Activated naive CD4-positive, alpha-beta T cell treated with anti-CD3 and anti-CD28 coated beads, Interleukin-2, amount 50 U/mL, for 16 hours (primary cell): ENCODE data around the gene MCF2L.

Experiments used
- DNase-seq: peaks from one replicate; pipeline ENCODE4 v3.0.0-alpha.2; 2020

Gene MCF2L

GRCh38 chr13:112963641-112964040, 5.4 kb upstream of the MCF2L start:
- no peak for DNase-seq

- peak; percentile 10 for DNase-seq
These were observed 4.0 kb upstream of the MCF2L start for GRCh38 chr13:112964971-112965492.

GRCh38 chr13:112965573-112966115, 3.4 kb upstream of the MCF2L start:
- DNase-seq = peak; percentile 7

DNA sequence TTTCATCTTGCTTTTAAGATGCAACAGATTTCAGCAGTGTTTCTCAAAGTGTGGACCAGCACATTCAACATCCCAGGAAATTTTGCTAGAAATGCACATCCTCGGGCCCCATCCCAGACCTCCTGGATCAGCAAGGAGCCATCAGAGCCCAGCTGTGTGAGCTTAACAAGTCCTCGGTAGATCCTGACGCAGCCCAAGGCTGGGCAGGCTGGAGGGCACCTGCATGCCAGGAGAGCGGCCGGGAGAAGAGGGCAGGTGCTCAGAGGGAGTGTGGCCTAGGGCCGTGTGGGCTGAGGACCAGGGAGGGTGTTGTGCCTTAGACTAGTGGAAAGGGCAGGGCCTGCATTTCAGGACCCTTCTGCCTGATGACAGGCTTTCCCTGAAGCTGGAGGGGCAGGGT, 2.2 kb upstream of the MCF2L start:
- DNase-seq = no peak

GRCh38 chr13:112967686-112968379, 1.2 kb upstream of the MCF2L start:
- DNase-seq = no peak

DNA sequence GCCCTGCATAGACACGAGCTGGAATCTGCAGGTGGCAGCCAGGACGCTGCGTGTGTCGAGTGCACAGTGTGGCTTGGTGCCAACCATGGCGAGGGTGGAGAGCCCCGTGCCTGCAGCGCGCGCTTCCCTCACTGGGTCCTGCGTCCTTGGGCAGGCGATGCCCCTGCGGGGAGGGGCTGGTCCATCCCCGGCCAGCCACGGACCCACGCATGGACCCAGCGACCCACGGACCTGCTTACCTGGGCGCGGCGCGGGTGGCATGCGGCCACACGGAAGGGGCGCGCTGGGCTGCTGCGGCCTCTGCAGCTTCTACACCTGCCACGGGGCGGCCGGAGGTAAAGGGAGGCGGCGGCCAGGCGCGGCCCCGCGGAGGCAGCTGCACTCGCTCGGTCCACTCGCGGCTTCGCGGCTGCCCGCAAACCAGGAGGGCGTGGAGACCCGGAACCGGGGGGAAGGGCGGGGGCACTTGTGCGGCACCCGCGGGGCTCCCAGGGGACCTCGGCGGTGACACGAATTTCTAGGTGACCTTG, 569 bp upstream of the MCF2L start:
- peak; percentile 54 for DNase-seq

GRCh38 chr13:112969692-112970338, 801 bp downstream of the MCF2L start:
- DNase-seq = no peak

DNA sequence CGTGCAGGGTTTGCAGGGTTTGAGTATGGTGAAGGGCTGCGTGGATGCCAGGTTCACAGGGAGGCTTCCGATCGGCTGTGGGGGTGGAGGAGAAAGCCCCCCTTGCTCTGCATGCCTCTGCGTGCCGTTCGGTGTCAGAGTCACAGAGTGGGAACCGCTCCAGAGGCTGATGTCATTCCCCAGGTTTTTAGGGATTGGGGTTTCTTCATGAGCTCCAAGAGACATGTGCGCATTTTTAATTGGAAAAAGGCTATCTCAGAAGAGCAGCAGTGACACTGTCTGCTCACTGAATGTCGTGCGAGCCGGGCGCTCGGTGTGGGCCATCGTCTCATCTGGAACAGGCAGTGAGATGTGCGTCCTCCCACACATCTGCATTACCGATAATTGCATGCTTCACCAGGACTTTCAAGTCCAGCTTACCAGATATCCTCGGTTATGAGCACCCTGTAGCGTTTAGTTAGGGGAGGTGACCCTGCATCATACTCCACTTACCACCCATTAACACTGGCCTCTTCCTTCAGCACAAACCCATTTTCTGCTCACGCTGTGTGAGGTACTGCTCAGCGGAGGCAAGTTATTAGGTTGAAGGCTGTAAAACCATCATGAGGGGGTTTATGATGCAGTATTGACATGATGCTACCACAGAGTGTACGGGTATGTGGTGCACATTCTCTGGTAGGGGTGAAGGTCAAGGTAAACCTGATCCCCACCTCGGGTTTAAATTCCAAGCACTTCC, 1.7 kb downstream of the MCF2L start:
- DNase-seq = no peak

DNA sequence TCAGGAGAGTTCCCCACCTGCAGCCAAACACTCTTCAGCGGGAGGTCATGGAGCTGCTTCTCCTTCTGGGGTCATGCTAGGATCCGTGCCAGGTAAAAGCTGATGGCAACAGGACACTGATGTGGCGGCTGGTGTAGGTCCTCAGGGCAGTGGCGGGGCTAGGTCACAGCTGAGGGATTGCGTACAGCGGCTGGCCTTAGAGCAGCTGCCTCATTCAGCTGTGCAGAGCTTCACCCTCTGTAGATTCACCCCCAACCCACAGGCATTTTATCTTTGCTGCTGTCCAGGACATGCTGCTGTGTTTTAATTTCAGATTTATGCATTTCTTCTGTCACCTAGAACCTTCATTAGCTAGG, 2.3 kb downstream of the MCF2L start:
- DNase-seq = no peak

- no peak for DNase-seq
These were observed 3.2 kb downstream of the MCF2L start for GRCh38 chr13:112972258-112972657.

- DNase-seq = no peak
These were observed 4.0 kb downstream of the MCF2L start for GRCh38 chr13:112972867-112973576.

DNA sequence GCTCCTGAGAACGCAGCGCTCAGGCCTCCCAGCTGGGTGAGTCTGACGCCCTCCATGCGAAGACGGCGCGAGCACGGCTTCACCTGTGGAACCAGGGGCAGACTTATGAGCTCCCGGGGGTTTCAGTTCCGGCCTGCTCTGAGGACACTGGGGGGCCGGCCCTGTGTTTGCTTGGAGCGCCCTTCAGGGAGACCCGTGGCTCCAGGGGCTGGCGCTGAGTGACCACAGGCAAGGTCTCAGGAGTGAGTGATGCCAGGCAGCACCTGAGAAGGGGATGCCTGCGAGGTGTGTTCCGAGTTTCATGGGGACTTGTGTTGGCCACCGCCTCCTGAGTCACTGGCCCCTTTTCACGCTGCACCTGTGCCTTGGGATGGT, 4.5 kb downstream of the MCF2L start:
- DNase-seq = no peak

DNA sequence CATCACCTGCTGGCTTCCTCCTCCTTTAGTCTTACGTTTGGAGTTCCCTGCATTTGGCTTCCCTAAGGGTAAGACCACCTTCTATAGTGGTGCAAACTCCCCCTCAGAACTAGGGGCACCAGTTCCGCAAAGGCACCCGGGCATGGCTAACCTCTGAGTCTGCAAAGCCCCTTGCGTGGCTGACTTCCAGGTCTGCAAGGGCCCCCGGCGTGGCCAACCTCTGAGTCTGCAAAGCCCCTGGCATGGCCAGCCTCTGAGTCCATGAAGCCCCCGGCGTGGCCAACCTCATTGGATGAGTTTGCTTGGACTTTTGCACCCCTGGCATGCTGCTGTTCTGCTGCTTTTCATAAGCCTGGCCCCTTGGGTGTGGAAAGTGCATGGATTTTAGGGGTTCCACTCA, 5.1 kb downstream of the MCF2L start:
- no peak for DNase-seq

- DNase-seq = no peak
These were observed 5.7 kb downstream of the MCF2L start for GRCh38 chr13:112974671-112975070.

GRCh38 chr13:112975401-112975939, 6.5 kb downstream of the MCF2L start:
- DNase-seq = no peak

GRCh38 chr13:112976526-112976925, 7.5 kb downstream of the MCF2L start:
- no peak for DNase-seq

GRCh38 chr13:112977091-112977490, 8.1 kb downstream of the MCF2L start:
- no peak for DNase-seq

- DNase-seq = no peak
These were observed 8.5 kb downstream of the MCF2L start for GRCh38 chr13:112977525-112977924.

DNA sequence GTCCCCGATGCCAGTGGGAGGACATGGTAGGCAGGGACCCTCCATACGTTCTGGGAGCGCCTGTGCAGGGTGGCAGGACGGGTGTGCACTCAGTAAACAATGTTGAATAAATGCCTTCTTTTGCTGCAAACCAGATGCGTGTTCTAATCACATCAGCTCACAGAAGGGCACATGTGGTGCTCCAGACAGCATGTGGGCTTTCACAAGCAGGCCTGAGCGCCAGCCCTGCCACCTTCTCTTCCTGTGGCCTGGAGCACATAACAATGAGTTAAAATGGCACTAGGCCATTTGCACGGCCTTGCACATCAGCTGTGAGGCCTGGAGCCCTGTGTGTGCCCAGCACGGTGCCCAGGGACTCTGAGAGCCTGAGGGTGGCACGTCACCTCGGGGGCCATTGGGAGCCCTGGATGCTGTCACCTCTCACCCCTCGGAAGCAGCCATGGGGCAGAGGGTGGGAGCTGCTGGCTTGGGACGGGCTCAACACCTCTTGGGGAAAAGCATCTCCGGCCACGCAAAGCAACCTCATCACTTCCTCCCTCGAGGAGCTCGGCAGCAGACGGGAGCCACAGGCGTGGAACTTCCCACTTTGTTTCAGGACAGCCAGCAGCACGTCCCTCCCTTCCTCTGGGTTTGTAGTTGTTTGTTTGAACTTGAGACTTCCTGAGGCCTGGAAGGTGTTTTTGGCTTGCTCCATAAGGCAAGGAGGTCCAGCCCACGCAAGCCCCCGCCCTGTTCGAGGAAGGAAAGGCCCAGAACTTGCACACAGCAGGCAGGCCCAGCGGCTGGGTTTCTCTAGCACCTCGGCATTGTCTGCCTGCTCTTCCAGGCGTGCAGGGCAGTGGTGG, 9.8 kb downstream of the MCF2L start:
- DNase-seq = no peak

- DNase-seq = no peak
These were observed 10.4 kb downstream of the MCF2L start for GRCh38 chr13:112979406-112979902.

- DNase-seq = no peak
These were observed 11.4 kb downstream of the MCF2L start for GRCh38 chr13:112980434-112980833.
